ENCODE data around the gene KCNN3. TPM values are rescaled to one million over a fixed set of nuclear protein-coding genes. Genes with fewer than 3 reads are reported as not detected.
"Not testable (repeated sequence)": the region's sequence is repeated elsewhere in the genome, so short reads cannot be mapped to it uniquely, and the experiment has no call there.

The KCNN3 gene
- 13.0 TPM for polyA plus RNA-seq (2012; ENCODE audit: missing spikeins)

DNA sequence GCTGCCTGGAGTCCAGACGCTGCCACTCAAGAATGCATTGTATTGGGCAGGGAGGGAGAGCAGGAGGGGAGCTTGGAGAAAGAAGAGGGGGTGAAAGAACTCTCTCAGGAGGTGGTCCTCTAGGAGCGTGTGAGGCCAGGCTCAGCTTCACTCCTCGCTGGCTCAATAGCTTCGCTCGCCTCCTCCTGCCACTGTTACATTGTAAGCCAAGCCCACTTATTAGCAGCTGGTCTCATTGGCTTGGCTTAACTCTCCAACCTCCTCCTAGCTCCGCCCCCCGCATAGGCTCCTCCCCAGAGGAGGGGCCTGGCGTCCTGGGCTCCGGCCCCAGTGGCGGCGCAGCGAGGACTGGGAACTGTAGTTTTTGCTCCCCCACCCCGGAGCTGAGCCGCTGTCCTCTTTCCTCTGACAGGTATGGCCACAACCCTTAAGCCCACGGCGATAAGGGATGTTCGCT is at the start of gene KCNN3:
TSS of gene KCNN3 (minus strand) at position 167 of the 457 bp plus-strand sequence. CDS start 317 bp downstream, outside the sequence.
- TF ChIP-seq POLR2AphosphoS5 (IDR thresholded peaks at IDR 0.05; ENCODE audit: low read depth, low read length), result peak; percentile 98
- TF ChIP-seq TAF1 (IDR thresholded peaks at IDR 0.05; ENCODE audit: borderline replicate concordance, low read depth, low read length), result peak; percentile 87; the same call in 1 of the 2 replicates
- peak; percentile 99 for TF ChIP-seq POLR2A (IDR thresholded peaks at IDR 0.05; ENCODE audit: low read depth, low read length)
- FAIRE-seq (peak; percentile 98), DNase-seq (ENCODE audit: insufficient read length) (peak; percentile 95)

DNA sequence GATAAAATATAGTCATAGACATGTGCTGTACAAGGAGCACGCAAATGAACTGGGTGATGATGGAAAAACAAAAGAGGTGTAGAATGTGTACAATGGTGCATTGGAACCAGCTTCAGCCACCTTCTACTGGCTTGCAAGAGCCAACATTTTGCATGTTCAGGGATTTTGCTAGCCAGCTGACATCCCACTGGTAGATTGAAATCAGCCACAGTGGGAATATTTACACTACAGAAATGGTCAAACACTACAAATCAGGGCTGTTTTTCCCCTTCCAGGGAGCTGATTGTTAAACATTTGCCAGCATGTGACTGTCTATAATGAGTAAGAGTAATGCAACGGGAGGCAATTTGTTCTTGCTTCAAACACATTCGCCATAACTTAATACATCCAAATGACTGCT is 43.2 kb upstream of the KCNN3 start:
- FAIRE-seq (no peak), DNase-seq (ENCODE audit: insufficient read length) (no peak)
- no peak for TF ChIP-seq TAF1 (IDR thresholded peaks at IDR 0.05; ENCODE audit: borderline replicate concordance, low read depth, low read length)
- TF ChIP-seq POLR2A (IDR thresholded peaks at IDR 0.05; ENCODE audit: low read depth, low read length), result no peak
- no peak for TF ChIP-seq POLR2AphosphoS5 (IDR thresholded peaks at IDR 0.05; ENCODE audit: low read depth, low read length)

DNA sequence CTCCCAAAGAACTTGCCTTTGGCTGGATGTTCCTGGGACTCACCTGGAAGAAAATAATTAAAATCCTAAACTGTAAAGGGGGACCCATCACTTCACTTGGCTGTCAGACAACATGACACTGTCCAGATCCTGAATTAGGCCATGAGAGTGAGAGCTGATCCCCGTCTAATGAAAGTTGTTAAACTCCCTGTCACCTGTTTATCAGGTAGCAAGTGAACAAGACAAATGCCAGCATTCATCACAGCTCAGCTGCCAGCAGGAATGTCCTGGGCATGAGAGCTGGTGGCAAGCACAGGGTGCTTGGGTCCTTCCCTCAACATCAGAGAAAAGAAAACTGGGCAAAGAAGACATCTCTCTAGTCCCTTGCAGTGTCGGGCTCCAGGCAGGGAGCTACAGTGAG is 42.7 kb upstream of the KCNN3 start:
- TF ChIP-seq TAF1 (IDR thresholded peaks at IDR 0.05; ENCODE audit: borderline replicate concordance, low read depth, low read length), result no peak
- TF ChIP-seq POLR2A (IDR thresholded peaks at IDR 0.05; ENCODE audit: low read depth, low read length), result no peak
- TF ChIP-seq POLR2AphosphoS5 (IDR thresholded peaks at IDR 0.05; ENCODE audit: low read depth, low read length), result no peak
- FAIRE-seq, result no peak

DNA sequence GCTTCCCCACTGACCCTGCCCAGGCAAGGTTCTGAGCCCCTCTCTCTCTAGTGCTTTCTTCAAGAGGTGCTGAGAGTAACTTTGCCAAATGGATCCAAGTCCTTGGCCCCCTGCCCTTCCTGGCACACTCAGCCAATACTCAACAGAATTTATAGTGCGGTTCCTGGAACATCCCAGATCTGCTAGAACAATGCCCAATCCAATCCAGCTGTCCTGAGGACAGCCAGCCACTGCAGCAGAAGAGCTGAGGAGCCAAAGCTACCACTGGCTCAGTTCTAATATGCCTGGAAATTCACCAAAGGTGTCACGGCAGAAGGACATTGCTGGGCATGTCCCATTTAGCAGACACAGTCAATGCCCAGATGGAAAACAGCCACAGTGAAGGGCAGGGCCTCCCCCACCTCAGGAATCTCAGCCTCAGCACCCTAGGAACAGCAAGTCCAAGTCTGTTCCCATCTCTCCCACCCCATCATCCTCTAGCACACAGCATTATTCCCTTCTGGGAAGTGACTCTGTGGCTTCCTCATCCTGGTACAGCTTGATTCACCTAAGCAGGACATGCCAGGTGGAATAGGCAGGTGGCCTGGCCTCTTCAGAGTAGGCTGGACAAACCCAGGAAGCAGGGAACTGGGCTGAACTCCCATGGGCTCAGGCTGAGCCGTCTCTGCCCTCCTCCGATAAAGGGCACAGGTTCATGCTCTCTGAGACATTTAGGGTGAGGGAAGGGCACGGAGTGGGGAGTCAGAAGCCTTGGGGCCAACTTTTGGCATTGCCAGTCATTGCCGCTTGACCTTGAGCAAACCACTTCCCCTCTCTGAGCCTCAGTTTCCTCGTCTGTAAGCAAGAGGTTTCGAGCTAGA is 41.8 kb upstream of the KCNN3 start:
- no peak for TF ChIP-seq POLR2AphosphoS5 (IDR thresholded peaks at IDR 0.05; ENCODE audit: low read depth, low read length)
- no peak for TF ChIP-seq TAF1 (IDR thresholded peaks at IDR 0.05; ENCODE audit: borderline replicate concordance, low read depth, low read length)
- TF ChIP-seq POLR2A (IDR thresholded peaks at IDR 0.05; ENCODE audit: low read depth, low read length), result no peak
- DNase-seq (ENCODE audit: insufficient read length) (no peak), FAIRE-seq (no peak)

More for the DNA sequence above, 42.7 kb upstream of the KCNN3 start:
- no peak for DNase-seq (ENCODE audit: insufficient read length)

DNA sequence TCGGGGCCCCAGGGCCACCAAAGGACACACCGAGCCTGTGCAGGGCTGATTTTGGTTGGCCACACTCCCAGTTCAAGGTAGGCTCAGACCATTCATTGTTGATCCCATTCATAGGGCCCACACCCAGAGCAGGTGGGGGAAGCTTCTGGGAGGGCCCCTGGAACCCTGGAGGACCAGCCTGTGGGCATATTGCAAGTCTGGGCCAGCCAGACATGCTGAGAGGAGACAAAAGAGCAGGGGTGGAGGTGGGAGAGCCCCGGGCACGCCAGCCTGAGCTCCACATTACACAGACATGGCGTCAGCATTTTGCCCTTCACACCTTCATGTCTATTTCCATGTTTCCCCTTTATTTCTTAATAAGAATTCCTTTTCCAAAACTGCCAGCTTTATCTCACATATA is 40.8 kb upstream of the KCNN3 start:
- DNase-seq (ENCODE audit: insufficient read length), result no peak
- no peak for FAIRE-seq
- TF ChIP-seq POLR2AphosphoS5 (IDR thresholded peaks at IDR 0.05; ENCODE audit: low read depth, low read length), result no peak
- TF ChIP-seq TAF1 (IDR thresholded peaks at IDR 0.05; ENCODE audit: borderline replicate concordance, low read depth, low read length), result no peak
- no peak for TF ChIP-seq POLR2A (IDR thresholded peaks at IDR 0.05; ENCODE audit: low read depth, low read length)

DNA sequence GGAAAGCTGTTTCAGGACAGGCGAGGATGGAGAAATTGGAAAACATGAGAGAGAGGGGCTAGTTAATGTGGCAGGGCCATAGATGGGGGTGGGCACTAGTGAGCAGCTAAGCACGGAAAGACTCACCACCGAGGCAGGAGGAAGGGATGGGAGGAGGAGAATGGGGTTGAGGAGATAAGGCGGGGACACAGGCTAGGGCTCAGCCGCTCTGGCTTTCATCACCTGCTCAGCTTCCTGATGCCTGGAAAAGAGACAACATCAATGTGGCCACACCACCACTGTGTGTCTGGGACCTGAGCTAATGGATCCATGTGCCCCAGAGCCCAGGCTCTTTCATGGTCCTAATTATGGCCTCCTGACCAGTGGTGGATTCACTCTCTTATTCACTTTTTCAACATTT is 38.9 kb upstream of the KCNN3 start:
- no peak for DNase-seq (ENCODE audit: insufficient read length)
- TF ChIP-seq POLR2AphosphoS5 (IDR thresholded peaks at IDR 0.05; ENCODE audit: low read depth, low read length), result no peak
- no peak for TF ChIP-seq POLR2A (IDR thresholded peaks at IDR 0.05; ENCODE audit: low read depth, low read length)
- TF ChIP-seq TAF1 (IDR thresholded peaks at IDR 0.05; ENCODE audit: borderline replicate concordance, low read depth, low read length), result no peak
- no peak for FAIRE-seq

DNA sequence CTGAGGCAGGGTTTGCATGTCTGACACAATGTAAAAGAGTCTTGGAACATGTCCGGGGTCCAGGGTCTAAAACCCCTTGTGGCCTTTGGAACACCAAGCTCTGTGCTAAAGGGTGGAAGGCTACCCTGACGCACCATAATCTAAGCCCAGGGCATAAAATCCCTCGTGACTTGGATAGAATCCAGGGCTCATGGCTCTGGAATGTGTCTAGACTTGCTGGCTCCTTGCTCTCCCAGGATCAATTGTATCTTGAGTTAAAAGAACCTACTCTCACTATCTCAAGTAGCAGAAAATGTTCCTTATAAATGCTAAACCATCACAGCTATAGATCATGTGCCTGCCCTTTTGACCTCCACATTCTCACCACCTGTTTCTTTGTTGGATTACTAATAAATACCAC is 38.0 kb upstream of the KCNN3 start:
- FAIRE-seq; DNase-seq (ENCODE audit: insufficient read length): not testable (repeated sequence)

DNA sequence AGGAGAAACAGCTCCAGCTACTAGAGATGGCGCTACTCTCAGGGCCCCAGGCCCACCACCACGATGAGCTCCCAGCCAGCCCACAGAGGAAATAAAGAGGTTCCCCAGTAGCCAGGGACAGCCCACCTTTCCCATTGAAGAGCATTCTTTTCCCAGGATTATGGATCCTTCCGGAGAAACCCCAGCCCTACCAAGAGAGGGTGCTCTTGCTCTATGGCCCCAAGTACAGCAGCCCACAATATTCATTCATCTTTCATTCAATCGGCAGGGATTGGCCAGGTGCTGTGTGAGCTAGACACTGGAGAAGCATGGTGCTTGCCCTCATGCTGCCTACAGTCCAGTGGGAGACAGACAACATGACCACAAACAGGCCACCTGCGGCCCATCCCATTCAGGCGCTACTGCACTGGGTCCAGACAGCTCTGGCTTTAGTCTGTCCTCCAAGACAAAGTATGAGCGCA is 36.6 kb upstream of the KCNN3 start:
- DNase-seq (ENCODE audit: insufficient read length) (no peak), FAIRE-seq (no peak)
- TF ChIP-seq POLR2AphosphoS5 (IDR thresholded peaks at IDR 0.05; ENCODE audit: low read depth, low read length), result no peak
- no peak for TF ChIP-seq TAF1 (IDR thresholded peaks at IDR 0.05; ENCODE audit: borderline replicate concordance, low read depth, low read length)
- no peak for TF ChIP-seq POLR2A (IDR thresholded peaks at IDR 0.05; ENCODE audit: low read depth, low read length)

DNA sequence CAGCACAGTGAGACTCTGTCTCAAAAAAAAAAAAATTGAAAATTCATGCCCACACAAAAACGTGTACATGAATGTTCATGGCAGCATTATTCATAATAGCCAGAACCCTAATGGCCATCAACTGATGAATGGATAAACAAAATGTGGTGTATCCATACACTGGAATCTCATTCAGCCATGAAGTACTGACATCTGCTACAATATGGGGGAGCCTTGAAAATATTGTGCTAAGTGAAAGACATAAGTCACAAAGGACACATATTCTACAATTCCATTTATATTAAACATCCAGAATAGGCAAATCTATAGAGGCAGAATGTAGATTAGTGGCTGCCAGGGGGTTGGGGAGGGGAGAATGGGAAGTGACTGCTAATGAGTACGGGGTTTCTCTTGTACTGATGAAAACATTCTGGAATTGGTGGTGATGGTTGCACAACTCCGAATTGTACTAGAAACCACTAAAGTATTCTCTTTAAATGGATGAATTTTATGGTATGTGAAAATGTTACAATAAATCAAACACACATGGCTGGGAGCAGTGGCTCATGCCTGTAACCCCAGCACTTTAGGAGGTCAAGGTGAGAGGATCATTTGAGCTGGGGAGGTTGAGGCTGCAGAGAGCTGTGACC is 33.0 kb upstream of the KCNN3 start:
- FAIRE-seq, result no peak
- no peak for DNase-seq (ENCODE audit: insufficient read length)

DNA sequence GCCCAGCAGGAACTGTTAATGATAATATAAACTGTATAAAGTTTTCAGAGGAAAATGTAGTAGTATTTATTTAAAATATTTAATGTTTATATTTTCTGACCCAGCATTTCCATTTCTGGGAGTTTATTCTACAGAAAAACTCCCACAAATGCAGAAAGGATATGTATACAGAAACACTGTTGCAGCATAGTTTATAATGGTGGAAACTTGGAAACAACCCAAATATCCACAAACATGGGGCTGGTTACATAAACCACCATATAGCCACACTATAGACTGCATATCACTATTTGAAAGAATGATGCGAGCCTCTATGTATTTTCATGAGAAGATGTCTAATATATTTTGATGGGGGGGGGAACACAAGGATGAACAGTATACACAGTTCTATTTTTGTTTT is 31.5 kb upstream of the KCNN3 start:
- DNase-seq (ENCODE audit: insufficient read length), result no peak
- TF ChIP-seq POLR2A (IDR thresholded peaks at IDR 0.05; ENCODE audit: low read depth, low read length) (no peak), TAF1 (IDR thresholded peaks at IDR 0.05; ENCODE audit: borderline replicate concordance, low read depth, low read length) (no peak), POLR2AphosphoS5 (IDR thresholded peaks at IDR 0.05; ENCODE audit: low read depth, low read length) (no peak)
- FAIRE-seq, result no peak

More for the DNA sequence above, 33.0 kb upstream of the KCNN3 start:
- TF ChIP-seq POLR2A (IDR thresholded peaks at IDR 0.05; ENCODE audit: low read depth, low read length) (no peak), POLR2AphosphoS5 (IDR thresholded peaks at IDR 0.05; ENCODE audit: low read depth, low read length) (no peak), TAF1 (IDR thresholded peaks at IDR 0.05; ENCODE audit: borderline replicate concordance, low read depth, low read length) (no peak)

DNA sequence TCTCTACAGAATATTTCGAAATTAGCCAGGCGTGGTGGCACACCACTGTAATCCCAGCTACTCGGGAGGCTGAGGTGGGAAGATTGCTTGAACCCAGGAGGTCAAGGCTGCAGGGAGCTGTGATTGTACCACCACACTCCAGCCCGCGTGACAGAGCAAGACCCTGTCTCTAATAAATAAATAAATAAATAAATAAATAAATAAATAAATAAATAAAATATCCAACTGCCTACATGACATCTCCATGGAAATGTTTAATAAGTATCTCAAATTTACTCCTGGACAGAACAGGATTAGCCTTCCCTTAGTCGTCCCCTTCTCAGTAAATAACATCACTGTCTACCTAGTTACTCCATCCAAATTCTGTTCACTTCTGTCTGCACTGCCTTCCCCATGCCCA is 29.0 kb upstream of the KCNN3 start:
- DNase-seq (ENCODE audit: insufficient read length), result no peak
- FAIRE-seq, result no peak
- TF ChIP-seq TAF1 (IDR thresholded peaks at IDR 0.05; ENCODE audit: borderline replicate concordance, low read depth, low read length), result no peak
- no peak for TF ChIP-seq POLR2A (IDR thresholded peaks at IDR 0.05; ENCODE audit: low read depth, low read length)
- no peak for TF ChIP-seq POLR2AphosphoS5 (IDR thresholded peaks at IDR 0.05; ENCODE audit: low read depth, low read length)
